HFFc6 (cell line): ENCODE data around the gene ORM1. TPM values are rescaled to one million over a fixed set of nuclear protein-coding genes. Genes with fewer than 3 reads are reported as not detected.

Experiments
- DNase-seq: peaks from one replicate; pipeline ENCODE4 v3.0.0-alpha.2; 2018
- H3K27ac Mint-ChIP-seq: 2 replicates; pipeline ENCODE4 v1.8.0; 2020; ENCODE audit warnings: mild to moderate bottlenecking, mixed read lengths
- H3K27me3 Mint-ChIP-seq: 2 replicates; pipeline ENCODE4 v1.8.0; 2021; ENCODE audit warnings: mild to moderate bottlenecking, moderate library complexity, mixed read lengths; ENCODE audit not compliant: insufficient read depth
- H3K36me3 Mint-ChIP-seq: 2 replicates; pipeline ENCODE4 v1.8.0; 2021; ENCODE audit warnings: low read depth, mixed read lengths
- H3K4me1 Mint-ChIP-seq: 2 replicates; pipeline ENCODE4 v1.8.0; 2020; ENCODE audit warnings: low read depth, mixed read lengths
- H3K4me3 Mint-ChIP-seq: 2 replicates; pipeline ENCODE4 v1.8.0; 2020; ENCODE audit warnings: mild to moderate bottlenecking, moderate library complexity, mixed read lengths
- H3K9me3 Mint-ChIP-seq: 2 replicates; pipeline ENCODE4 v1.8.0; 2020; ENCODE audit warnings: mild to moderate bottlenecking, mixed read lengths
- CTCF ChIP-seq: fragments of 200-600 bp; sonication (generic); IDR thresholded peaks from 2 replicates; pipeline ENCODE4 v1.5.0; 2021; ENCODE audit warnings: antibody characterized with exemption, mild to moderate bottlenecking
- total RNA-seq, 6 experiments: library from RNA; stranded (reverse); fragmentation: NEBNext Ultra II Directional; extraction: Animal tissue kit (Norgen Biotek cat#: 25700); gene quantifications; 2 replicates in 1 of 6; 3 replicates in 5 of 6; pipeline ENCODE4 v1.2.3, GENCODE V29; 2021

Gene ORM1
- total RNA-seq, 6 experiments from 2014 or later: not detected

- Mint-ChIP-seq H3K27me3 (peaks cover 8% of the 10 kb centered on the region; the same call in 1 of the 2 replicates), H3K36me3 (peaks cover 23% of the 10 kb centered on the region), H3K27ac (no peak overlapping the region), H3K9me3 (no peaks in the 10 kb centered on the region), H3K4me3 (no peak overlapping the region), H3K4me1 (peaks cover 5% of the 10 kb centered on the region; the same call in 1 of the 2 replicates)
- TF ChIP-seq CTCF: no peak
- DNase-seq: no peak
Measured at GRCh38 chr9:114311571-114312512, 11.1 kb upstream of the ORM1 start.

GRCh38 chr9:114312513-114312875 is 10.4 kb upstream of the ORM1 start:
- DNase-seq: no peak
- no peak overlapping the region for H3K4me3 Mint-ChIP-seq
- no peak for TF ChIP-seq CTCF
- peaks cover 22% of the 10 kb centered on the region for H3K36me3 Mint-ChIP-seq
- H3K4me1 Mint-ChIP-seq: peaks cover 5% of the 10 kb centered on the region; the same call in 1 of the 2 replicates
- peaks cover 7% of the 10 kb centered on the region; the same call in 1 of the 2 replicates for H3K27me3 Mint-ChIP-seq
- no peaks in the 10 kb centered on the region for H3K9me3 Mint-ChIP-seq
- H3K27ac Mint-ChIP-seq: no peak overlapping the region

GRCh38 chr9:114313186-114313585 is 9.7 kb upstream of the ORM1 start:
- Mint-ChIP-seq H3K27ac (no peak overlapping the region), H3K9me3 (no peaks in the 10 kb centered on the region), H3K27me3 (peaks cover 5% of the 10 kb centered on the region; the same call in 1 of the 2 replicates), H3K36me3 (peaks cover 15% of the 10 kb centered on the region), H3K4me3 (no peak overlapping the region), H3K4me1 (no peaks in the 10 kb centered on the region)
- TF ChIP-seq CTCF: no peak
- DNase-seq: no peak

GRCh38 chr9:114314256-114314867 is 8.5 kb upstream of the ORM1 start:
- H3K36me3 Mint-ChIP-seq: peaks cover 15% of the 10 kb centered on the region

More at GRCh38 chr9:114314256-114314867, 8.5 kb upstream of the ORM1 start:
- H3K4me3 Mint-ChIP-seq: no peak overlapping the region; the same call in 1 of the 2 replicates
- no peaks in the 10 kb centered on the region for H3K4me1 Mint-ChIP-seq
- TF ChIP-seq CTCF: no peak
- DNase-seq: no peak
- H3K27ac Mint-ChIP-seq: no peak overlapping the region
- no peaks in the 10 kb centered on the region for H3K9me3 Mint-ChIP-seq
- peaks cover 9% of the 10 kb centered on the region for H3K27me3 Mint-ChIP-seq
